A673 (cell line): ENCODE measurements around the gene LUZP1.

Experiments used
- CTCF ChIP-seq: fragments of 300-800, 200-600 bp; sonication (generic); conservative IDR thresholded peaks from 2 replicates; pipeline ENCODE4 v1.5.1; 2017; ENCODE audit warnings: low read depth, mild to moderate bottlenecking, antibody characterized with exemption, low read length, moderate library complexity, mixed read lengths
- EZH2 ChIP-seq: fragments of 200-600 bp; sonication (generic); IDR thresholded peaks from 2 replicates; pipeline ENCODE4 v1.6.1; 2017; ENCODE audit warnings: borderline replicate concordance, low read depth, mild to moderate bottlenecking, mixed read lengths, antibody characterized with exemption, low read length; ENCODE audit not compliant: poor library complexity, severe bottlenecking

GRCh38 chr1:23101887-23102286 lies 66.8 kb downstream of the LUZP1 start:
- no peak for TF ChIP-seq CTCF
- no peak for TF ChIP-seq EZH2
